ENCODE measurements around the gene THSD7A. TPM values are rescaled to one million over a fixed set of nuclear protein-coding genes. Genes with fewer than 3 reads are reported as not detected.

THSD7A gene
- total and polyA plus RNA-seq, 2 of the 13 experiments (the other 11 are each of a cell fraction or from before 2014, with no cell fraction given): 0.01 to 0.07 TPM

DNA sequence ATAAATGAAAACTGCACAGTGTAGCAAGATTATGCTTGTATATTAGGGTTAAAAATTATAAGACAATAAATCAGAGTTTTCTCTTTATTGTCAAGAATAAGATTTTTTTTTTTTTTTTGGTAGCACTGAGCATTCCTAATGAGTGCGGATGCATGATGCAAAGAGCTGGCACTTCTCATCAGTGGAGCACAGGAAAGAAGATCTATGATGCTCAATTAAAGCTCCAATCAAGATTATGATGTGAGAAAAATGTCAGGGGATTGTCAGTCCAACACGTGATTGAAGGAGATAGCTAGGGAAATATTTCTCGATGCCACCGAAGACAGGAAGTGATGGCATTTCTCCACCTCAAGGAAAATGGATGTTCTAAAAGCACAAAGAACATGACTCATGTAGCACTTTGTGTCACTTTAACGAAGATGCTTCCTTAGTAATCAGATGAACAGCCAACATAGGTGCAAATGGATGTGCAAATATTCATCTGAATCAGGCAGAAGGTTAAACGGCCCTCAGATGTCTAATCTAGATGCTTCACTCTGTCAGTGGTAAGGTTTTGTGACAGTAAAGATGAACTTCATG lies 240.9 kb downstream of the THSD7A start:
- intact Hi-C loops (cut with micrococcal nuclease; ENCODE audit: unreplicated experiment) (no loop called here), in situ Hi-C loops (cut with HindIII; ENCODE audit: extremely low pct_ligation_motif_present, low pct_unique_long_range_greater_than_20kb) (no loop called here)
- ATAC-seq: no peak
- CTCF ChIA-PET (ENCODE audit: low intra/inter-chr PET ratio, low total read pairs): no interaction called here
- DNase-seq (ENCODE audit: low spot score): no peak
- TF ChIP-seq SAP130 (CRISPR knock-in tag; IDR thresholded peaks at IDR 0.05; ENCODE audit: low read depth) (no peak), IKZF4 (CRISPR knock-in tag; IDR thresholded peaks at IDR 0.05; ENCODE audit: borderline replicate concordance, low read depth, not compliant biosample characterization) (no peak), ZBTB8A (CRISPR knock-in tag; IDR thresholded peaks at IDR 0.05; ENCODE audit: borderline replicate concordance, low read depth) (no peak), TSC22D2 (CRISPR knock-in tag; IDR thresholded peaks at IDR 0.05; ENCODE audit: borderline replicate concordance) (no peak), ATF1 (CRISPR knock-in tag; IDR thresholded peaks at IDR 0.05) (no peak), MED13 (CRISPR knock-in tag; IDR thresholded peaks at IDR 0.05) (no peak), PHF20 (CRISPR knock-in tag; IDR thresholded peaks at IDR 0.05) (no peak), ZNF703 (CRISPR knock-in tag; IDR thresholded peaks at IDR 0.05; ENCODE audit: borderline replicate concordance) (no peak), TCF12 (IDR thresholded peaks at IDR 0.05) (no peak), TCF12 (CRISPR knock-in tag; IDR thresholded peaks at IDR 0.05) (no peak), SNRNP70 (IDR thresholded peaks at IDR 0.05; ENCODE audit: low read depth, low read length) (no peak), NFATC3 (CRISPR knock-in tag; IDR thresholded peaks at IDR 0.05) (no peak), ZNF841 (CRISPR knock-in tag; IDR thresholded peaks at IDR 0.05; ENCODE audit: borderline replicate concordance) (no peak), ZNF337 (CRISPR knock-in tag; IDR thresholded peaks at IDR 0.05; ENCODE audit: borderline replicate concordance, low read depth) (no peak), HMGA1 (CRISPR knock-in tag; conservative IDR thresholded peaks at IDR 0.05) (no peak), GABPA (IDR thresholded peaks at IDR 0.05; ENCODE audit: low read depth, low read length) (no peak), GABPA (CRISPR knock-in tag; IDR thresholded peaks at IDR 0.05; ENCODE audit: low read depth) (no peak)
- TF ChIP-seq, protein P1, sequence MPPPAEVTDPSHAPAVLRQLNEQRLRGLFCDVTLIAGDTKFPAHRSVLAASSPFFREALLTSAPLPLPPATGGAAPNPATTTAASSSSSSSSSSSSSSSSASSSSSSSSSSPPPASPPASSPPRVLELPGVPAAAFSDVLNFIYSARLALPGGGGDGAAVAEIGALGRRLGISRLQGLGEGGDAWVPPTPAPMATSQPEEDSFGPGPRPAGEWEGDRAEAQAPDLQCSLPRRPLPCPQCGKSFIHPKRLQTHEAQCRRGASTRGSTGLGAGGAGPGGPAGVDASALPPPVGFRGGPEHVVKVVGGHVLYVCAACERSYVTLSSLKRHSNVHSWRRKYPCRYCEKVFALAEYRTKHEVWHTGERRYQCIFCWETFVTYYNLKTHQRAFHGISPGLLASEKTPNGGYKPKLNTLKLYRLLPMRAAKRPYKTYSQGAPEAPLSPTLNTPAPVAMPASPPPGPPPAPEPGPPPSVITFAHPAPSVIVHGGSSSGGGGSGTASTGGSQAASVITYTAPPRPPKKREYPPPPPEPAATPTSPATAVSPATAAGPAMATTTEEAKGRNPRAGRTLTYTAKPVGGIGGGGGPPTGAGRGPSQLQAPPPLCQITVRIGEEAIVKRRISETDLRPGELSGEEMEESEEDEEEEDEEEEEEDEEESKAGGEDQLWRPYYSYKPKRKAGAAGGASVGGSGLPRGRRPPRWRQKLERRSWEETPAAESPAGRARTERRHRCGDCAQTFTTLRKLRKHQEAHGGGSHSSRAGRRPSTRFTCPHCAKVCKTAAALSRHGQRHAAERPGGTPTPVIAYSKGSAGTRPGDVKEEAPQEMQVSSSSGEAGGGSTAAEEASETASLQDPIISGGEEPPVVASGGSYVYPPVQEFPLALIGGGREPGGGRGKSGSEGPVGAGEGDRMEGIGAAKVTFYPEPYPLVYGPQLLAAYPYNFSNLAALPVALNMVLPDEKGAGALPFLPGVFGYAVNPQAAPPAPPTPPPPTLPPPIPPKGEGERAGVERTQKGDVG (CRISPR knock-in tag; IDR thresholded peaks at IDR 0.05; ENCODE audit: borderline replicate concordance): no peak
- TF ChIP-seq, protein P2, sequence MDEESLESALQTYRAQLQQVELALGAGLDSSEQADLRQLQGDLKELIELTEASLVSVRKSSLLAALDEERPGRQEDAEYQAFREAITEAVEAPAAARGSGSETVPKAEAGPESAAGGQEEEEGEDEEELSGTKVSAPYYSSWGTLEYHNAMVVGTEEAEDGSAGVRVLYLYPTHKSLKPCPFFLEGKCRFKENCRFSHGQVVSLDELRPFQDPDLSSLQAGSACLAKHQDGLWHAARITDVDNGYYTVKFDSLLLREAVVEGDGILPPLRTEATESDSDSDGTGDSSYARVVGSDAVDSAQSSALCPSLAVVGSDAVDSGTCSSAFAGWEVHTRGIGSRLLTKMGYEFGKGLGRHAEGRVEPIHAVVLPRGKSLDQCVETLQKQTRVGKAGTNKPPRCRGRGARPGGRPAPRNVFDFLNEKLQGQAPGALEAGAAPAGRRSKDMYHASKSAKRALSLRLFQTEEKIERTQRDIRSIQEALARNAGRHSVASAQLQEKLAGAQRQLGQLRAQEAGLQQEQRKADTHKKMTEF (CRISPR knock-in tag; IDR thresholded peaks at IDR 0.05): no peak
- no peak overlapping the region for H3K9ac ChIP-seq (ENCODE audit: insufficient read depth, low read depth, low read length)
- 23% methylated on average over 6 of the region's 6 CpGs for WGBS (ENCODE audit: low lambda C conversion rate)
- no peak overlapping the region for H2AFZ ChIP-seq (ENCODE audit: low read length)
- no peak overlapping the region for H3K4me3 ChIP-seq (replicated peaks in 1 of 3; ENCODE audit: insufficient read depth in 1 of 3, low read depth in 2 of 3, low read length in 3 of 3)
- H3K9me3 ChIP-seq (ENCODE audit: low read length): no peaks in the 10 kb centered on the region
- no peaks in the 10 kb centered on the region for H4K20me1 ChIP-seq (ENCODE audit: insufficient read depth, low read length)
- H3K27ac ChIP-seq (ENCODE audit: extremely low read length, insufficient read depth, low read length): no peak overlapping the region
- no peaks in the 10 kb centered on the region for H3K4me1 ChIP-seq (ENCODE audit: insufficient read depth, low read length)
- POLR2A ChIA-PET: no interaction called here
- no peak overlapping the region for H3K4me2 ChIP-seq (ENCODE audit: low read depth, low read length)
- H3K36me3 ChIP-seq (replicated peaks in 1 of 2; ENCODE audit: control insufficient read depth in 1 of 2, insufficient read depth in 2 of 2, low read length in 2 of 2): no peaks in the 10 kb centered on the region
- BruUV-seq (replicated peaks): no TSS peak
- FAIRE-seq: no peak
- no peaks in the 10 kb centered on the region for H3K79me2 ChIP-seq (ENCODE audit: insufficient read depth, low read length)
- no peaks in the 10 kb centered on the region for H3K27me3 ChIP-seq (ENCODE audit: control insufficient read depth in 1 of 2, insufficient read depth in 2 of 2, low read length in 2 of 2)
